Measurements from ENCODE around the gene GFY. TPM values are rescaled to one million over a fixed set of nuclear protein-coding genes. Genes with fewer than 3 reads are reported as not detected.
A peak's percentile ranks its signal among the peaks of the same experiment; 100 is the strongest.

The GFY gene
- total RNA-seq, 1 donor from 2014 or later, result 0.14 TPM

DNA sequence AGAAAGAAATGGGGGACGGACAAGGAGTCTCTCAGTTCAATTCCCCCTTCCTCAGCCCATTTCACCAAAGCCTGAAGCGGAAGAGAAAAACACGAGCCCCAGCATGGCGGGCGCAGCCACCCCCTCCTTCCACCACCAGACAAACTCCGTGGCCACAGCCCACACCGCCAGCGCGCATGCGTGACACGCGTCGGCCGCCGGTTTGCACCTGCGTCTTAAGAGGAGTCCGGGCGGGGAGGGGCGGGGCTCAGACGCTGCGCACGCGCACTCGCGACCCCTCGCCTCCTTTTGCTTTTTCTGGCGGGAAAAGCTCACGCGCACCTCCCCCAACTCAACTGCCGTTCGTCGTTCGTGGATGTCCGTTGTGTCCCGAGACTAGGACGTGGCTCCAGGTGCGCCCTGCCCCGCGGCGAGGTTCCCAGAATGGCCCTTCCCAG lies 37.2 kb upstream of the GFY start, which contains the start of gene KASH5:
Gene KASH5 (plus strand): TSS at position 314 of the 437 bp plus-strand sequence. CDS start 2,635 bp downstream, outside the sequence.
- peak within 1 kb of the TSS; percentile 40 for H3K4me3 ChIP-seq
- intact Hi-C loops (cut with micrococcal nuclease), result no loop called here
- DNase-seq, result peak; percentile 72
- no peak within 1 kb of the TSS for H3K27ac ChIP-seq (replicated peaks)
- no peak for TF ChIP-seq CTCF (IDR thresholded peaks at IDR 0.05; ENCODE audit: borderline replicate concordance)
- peaks cover 78% of the 10 kb centered on the region for H3K27me3 ChIP-seq (ENCODE audit: low read depth)
- no peaks in the 10 kb centered on the region for H3K4me1 ChIP-seq
- H3K36me3 ChIP-seq, result no peaks in the 10 kb centered on the region
- peaks cover 7% of the 10 kb centered on the region for H3K9me3 ChIP-seq (replicated peaks)

DNA sequence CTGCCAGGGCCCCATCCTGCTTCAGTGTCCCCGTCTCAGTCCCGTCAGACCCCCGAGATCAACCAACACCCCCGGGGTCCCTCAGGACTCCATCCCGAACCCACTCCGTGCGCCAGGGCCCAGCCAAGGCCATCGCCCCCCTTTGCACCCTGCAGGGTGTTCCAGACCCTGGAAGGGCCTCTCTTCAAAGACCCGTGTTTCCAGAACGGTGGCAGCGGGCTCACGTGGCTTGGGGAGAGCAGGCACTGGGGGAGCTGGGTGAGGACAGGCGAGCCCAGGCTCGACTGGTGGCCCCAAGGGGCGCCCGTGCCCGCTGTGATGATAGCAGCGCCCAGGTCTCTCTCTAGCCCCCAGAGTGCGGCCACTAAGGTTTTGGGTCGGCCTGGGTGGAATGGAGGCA lies 35.8 kb upstream of the GFY start:
- no peaks in the 10 kb centered on the region for H3K4me1 ChIP-seq
- no peaks in the 10 kb centered on the region for H3K36me3 ChIP-seq
- intact Hi-C loops (cut with micrococcal nuclease), result no loop called here
- TF ChIP-seq CTCF (IDR thresholded peaks at IDR 0.05; ENCODE audit: borderline replicate concordance), result no peak
- H3K9me3 ChIP-seq (replicated peaks), result no peaks in the 10 kb centered on the region
- peaks cover 79% of the 10 kb centered on the region for H3K27me3 ChIP-seq (ENCODE audit: low read depth)
- DNase-seq, result no peak
- H3K4me3 ChIP-seq, result no peak overlapping the region
- H3K27ac ChIP-seq (replicated peaks), result no peak overlapping the region

DNA sequence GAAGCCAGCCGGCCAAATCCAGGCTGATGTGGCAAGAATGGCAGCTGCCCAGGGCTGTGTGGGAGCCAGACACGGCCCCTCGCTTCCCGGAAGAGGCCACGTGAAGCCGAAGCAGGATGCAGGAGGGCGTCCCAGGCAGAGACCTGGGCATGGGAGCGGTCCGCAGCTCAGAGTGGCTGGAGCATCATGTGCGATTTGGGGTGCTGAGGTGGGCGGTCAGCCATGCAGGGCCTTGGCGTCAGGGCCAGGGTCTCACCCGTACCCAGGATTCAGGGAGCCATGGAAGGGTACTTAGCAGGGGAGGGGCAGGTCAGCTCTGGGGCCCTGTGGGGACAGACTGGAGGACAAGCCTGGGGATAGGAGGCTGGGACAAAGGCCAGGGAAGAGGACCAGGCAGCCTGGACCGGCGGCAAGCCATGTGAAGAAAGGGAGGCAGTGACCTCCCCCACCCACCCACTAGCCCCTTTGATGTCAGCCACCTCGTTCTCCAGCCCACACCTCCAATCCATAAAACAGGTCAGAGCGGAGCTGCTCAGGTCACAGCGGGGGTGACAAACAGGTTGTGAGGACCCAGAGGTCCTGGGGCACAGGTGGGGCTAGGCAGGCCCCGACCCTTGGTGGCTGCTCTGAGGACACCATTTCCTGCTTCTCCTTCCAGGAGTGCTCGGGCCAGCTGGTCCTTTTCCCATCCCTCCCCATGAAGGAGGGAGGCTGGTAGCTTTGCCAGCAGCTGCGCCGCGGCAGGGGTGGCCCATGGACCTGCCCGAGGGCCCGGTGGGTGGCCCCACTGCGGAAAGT lies 34.9 kb upstream of the GFY start:
- no peak for TF ChIP-seq CTCF (IDR thresholded peaks at IDR 0.05; ENCODE audit: borderline replicate concordance)
- Histone ChIP-seq H3K4me1 (no peaks in the 10 kb centered on the region), H3K36me3 (no peaks in the 10 kb centered on the region), H3K4me3 (no peak overlapping the region), H3K27ac (replicated peaks) (no peak overlapping the region), H3K27me3 (ENCODE audit: low read depth) (peaks cover 79% of the 10 kb centered on the region), H3K9me3 (replicated peaks) (no peaks in the 10 kb centered on the region)
- intact Hi-C loops (cut with micrococcal nuclease), result loop anchor here (10.0 kb wide), 1 partner anchor 54 kb away; the partner anchor contains the start of gene SLC17A7
- DNase-seq, result no peak

DNA sequence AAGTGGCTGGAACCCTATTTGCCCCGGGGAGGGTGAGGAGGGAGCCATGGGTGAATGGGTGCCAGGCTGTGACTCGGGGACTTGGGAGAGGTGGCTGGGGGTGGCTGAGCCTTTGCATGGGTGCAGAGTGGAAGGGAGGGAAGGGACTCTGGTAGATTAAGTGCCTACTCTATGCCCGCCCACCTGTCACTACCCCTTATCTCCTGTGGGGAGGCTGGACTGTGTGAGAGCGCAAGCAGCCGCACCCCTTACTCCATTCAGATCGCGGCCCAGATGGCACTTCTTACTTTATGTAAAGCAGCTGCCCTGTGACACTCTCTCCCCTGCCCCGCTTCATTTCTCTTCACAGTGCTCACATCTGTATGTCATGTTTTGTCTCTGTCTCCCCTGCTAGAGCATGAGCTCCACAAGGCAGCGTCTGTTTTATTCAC lies 34.2 kb upstream of the GFY start:
- no peaks in the 10 kb centered on the region for H3K4me1 ChIP-seq
- no peaks in the 10 kb centered on the region for H3K36me3 ChIP-seq
- no peak overlapping the region for H3K4me3 ChIP-seq
- DNase-seq, result no peak
- H3K27ac ChIP-seq (replicated peaks), result no peak overlapping the region
- no peak for TF ChIP-seq CTCF (IDR thresholded peaks at IDR 0.05; ENCODE audit: borderline replicate concordance)
- peaks cover 79% of the 10 kb centered on the region for H3K27me3 ChIP-seq (ENCODE audit: low read depth)
- intact Hi-C loops (cut with micrococcal nuclease), result loop anchor here (10.0 kb wide), 1 partner anchor 54 kb away; the partner anchor contains the start of gene SLC17A7
- H3K9me3 ChIP-seq (replicated peaks), result no peaks in the 10 kb centered on the region

- no peaks in the 10 kb centered on the region for H3K4me1 ChIP-seq
- peaks cover 86% of the 10 kb centered on the region for H3K27me3 ChIP-seq (ENCODE audit: low read depth)
- TF ChIP-seq CTCF (IDR thresholded peaks at IDR 0.05; ENCODE audit: borderline replicate concordance), result peak; percentile 87
- intact Hi-C loops (cut with micrococcal nuclease), result loop anchor here (10.0 kb wide), 1 partner anchor 53 kb away; the partner anchor contains the start of gene SLC17A7
- no peaks in the 10 kb centered on the region for H3K9me3 ChIP-seq (replicated peaks)
- H3K4me3 ChIP-seq, result no peak overlapping the region
- H3K36me3 ChIP-seq, result no peaks in the 10 kb centered on the region
- DNase-seq, result peak; percentile 77
- H3K27ac ChIP-seq (replicated peaks), result no peak overlapping the region
Measured at GRCh38 chr19:49391581-49392399, 33.4 kb upstream of the GFY start.

Measured in left ventricle myocardium inferior (tissue), 1 donor.